HG02970 (cell line): ENCODE measurements around the gene NEURL2.
A peak's percentile ranks its signal among the peaks of the same experiment; 100 is the strongest.

Source experiments
- ATAC-seq: cut with Tn5 transposase; IDR thresholded peaks from one replicate; pipeline ENCODE4 v1.9.1; 2021; ENCODE audit warnings: mild to moderate bottlenecking, moderate library complexity, moderate number of reproducible peaks; ENCODE audit not compliant: unreplicated experiment, low FRiP score

Gene NEURL2

DNA sequence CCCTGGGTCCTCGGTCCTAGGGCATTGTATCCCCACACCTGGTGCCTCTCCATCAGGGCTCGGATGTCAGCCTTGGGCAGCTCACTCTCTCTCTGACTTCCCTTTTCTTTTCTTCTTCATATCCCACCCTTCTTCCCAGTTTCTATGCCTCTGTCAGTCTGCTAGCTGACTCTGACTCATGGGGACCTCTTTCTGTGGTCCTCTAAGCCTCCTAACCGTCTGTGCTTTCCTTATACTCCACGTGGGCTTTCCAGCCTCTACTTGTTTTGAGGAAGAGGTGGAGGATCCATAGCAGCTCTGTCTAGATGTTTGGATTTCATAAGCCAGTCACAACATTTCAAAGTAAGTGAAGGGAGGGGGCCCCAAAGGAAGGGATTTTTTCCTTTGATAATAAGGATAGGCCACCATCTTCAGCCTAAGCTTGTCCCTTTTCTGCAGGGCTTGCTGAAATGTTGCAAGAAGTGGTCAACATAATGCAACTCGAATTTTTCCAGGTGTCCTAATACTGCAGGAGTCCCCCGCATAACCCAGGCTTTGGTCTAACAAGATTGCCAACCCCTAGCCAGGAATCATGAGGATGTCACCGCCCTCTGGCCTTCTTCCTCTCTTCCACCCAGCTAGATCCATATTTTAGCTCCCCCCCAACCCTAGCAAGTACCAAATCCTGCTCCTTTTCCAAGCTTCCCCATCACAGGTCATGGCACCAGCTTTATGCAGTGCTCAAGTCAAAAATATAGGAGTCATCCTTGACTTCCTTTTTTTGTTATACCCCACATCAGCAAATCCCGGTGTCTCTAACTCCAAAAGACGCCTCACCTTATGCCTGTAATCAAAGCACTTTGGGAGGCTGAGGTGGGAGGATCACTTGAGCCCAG is 29.7 kb upstream of the NEURL2 start:
- ATAC-seq: no peak

DNA sequence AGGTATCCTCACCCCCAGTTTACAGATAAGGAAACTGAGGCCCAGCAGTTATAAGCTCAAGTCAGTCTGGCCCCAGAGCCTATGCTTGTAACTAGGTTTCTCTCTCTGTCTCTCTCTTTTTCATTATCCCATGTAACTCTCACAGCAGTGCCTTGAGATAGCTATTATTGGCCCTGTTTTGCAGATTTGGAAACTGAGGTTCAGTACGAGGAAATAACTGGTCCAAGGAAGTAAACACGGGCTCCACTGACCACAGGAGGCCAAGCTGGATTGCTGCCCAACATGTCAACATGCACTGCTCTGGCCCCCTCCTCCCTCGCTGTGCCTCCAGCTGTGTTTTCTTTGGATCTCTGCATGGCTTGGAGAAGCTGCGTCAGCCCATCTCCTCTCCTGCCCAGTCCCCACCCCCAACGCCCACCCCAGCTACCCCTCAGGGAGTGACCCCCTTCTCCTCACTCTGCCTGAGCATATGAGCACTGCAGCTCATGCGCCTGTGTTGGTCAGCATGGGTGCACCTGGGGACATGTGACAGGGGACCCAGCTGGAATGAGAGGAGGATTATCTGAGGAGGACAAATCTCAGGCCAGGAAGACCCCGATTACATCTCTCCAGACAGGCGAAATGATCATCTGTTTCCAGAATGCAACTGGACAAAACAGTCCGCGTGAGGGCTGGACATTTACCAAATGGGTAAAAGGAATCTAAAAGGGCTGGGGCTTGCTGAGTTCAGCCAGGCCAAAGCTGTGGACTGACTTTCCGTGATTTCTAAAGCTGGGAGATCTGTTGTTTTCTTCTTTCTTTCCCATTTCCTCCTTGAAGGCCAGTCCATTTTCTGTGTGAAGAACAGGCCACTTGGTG is 28.8 kb upstream of the NEURL2 start:
- ATAC-seq: no peak

DNA sequence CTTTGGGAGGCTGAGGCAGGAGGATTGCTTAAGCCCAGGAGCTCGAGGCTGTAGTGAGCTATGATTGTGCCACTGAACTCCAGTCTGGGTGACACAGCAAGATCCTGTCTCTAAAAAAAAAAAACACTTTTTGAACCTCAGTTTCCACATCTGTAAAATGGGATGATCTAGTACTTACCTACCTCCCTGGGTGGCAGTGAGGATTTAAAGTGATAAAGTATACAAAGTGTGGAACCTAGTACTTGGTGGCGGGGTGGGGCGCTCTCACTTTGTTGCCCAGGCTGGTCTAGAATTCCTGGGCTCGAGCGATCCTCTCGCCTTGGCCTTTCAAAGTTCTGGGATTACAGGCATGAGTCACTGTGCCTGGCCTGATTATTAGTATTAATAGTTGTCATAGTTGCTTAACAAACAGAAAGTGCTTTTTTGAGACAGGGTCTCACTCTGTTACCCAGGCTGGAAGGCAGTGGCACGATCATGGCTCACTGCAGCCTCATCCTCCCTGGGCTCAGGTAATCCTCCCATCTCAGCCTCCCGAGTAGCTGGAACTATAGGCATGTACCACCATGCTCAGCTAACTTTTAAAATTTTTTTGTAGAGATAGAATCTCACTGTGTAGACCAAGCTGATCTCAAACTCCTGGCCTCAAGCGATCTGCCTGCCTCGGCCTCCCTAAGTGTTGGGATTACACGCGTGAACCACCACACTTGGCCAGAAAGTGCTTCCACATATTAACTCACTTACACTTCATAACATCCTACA is 27.9 kb upstream of the NEURL2 start:
- ATAC-seq: no peak

DNA sequence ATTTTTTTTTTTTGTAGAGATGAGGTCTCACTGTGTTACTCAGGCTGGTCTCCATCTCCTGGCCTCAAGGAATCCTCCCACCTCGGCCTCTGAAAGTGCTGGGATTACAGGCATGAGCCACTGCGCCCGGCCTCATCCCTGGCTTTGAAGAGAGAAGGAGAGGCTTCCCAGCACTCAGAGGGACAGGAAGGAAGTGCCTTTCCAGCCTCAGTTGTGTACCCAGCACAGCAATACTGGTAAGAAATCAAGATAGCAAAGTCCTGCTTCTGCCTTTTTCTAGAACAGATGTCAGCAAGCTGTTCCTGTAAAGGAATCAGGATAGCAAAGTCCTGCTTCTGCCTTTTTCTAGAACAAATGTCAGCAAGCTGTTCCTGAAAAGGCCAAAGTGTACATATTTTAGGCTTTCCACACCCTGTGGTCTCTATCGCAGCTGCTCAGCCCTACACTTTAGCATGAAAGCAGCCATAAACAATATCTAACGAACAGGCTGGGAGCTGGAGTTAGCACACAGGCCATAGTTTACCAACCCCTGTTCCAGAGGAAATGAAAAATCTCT is 27.3 kb upstream of the NEURL2 start:
- no peak for ATAC-seq

DNA sequence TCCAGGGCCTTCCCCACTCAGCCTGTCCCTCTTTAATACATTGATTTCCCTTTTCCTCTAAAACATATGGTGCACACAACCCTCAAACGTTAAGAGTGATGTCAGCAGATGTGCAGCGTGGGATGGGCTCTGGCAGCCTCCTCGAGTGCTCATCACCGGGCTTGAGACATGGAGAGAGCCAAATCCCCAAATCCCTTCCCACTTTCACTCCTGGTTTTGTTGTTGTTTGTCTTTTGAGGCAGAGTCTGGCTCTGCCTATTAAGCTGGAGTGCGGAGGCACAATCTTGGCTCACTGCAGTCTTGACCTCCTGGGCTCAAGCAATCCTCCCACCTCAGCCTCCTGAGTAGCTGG is 26.8 kb upstream of the NEURL2 start:
- no peak for ATAC-seq

DNA sequence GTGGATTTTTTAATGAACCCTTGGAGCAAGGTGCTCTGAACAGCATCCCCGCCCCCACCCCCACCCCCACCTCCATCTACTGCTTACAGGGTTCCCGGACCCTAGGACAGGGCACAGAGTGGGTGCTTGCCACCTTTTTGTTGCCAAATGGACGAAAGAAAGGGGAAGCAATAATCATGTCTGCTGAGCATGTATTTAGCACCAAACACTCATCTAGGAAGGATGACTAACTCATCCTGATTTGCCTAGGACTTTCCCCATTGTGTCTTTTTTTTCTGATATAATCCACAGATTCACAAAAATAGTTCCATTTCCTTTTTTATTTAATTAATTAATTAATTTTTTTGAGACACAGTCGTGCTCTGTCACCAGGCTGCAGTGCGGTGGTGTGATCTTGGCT is 22.1 kb upstream of the NEURL2 start:
- ATAC-seq: no peak

DNA sequence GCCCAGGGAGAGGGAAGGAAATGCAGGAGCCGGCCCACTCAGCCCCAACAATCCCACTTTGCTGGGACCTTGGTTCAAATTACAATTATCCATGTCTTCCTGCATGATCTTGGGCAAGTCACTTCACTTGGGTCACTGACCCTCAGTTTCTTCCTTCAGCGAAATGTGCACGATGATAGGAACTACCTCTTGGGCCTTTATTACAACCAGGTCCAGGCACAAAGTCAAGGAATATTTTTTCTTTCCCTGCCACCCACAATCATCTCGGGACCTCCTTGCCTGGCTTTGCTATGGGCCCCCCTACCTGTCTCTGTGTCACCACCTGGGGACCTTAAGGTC is 21.3 kb upstream of the NEURL2 start:
- ATAC-seq: no peak

DNA sequence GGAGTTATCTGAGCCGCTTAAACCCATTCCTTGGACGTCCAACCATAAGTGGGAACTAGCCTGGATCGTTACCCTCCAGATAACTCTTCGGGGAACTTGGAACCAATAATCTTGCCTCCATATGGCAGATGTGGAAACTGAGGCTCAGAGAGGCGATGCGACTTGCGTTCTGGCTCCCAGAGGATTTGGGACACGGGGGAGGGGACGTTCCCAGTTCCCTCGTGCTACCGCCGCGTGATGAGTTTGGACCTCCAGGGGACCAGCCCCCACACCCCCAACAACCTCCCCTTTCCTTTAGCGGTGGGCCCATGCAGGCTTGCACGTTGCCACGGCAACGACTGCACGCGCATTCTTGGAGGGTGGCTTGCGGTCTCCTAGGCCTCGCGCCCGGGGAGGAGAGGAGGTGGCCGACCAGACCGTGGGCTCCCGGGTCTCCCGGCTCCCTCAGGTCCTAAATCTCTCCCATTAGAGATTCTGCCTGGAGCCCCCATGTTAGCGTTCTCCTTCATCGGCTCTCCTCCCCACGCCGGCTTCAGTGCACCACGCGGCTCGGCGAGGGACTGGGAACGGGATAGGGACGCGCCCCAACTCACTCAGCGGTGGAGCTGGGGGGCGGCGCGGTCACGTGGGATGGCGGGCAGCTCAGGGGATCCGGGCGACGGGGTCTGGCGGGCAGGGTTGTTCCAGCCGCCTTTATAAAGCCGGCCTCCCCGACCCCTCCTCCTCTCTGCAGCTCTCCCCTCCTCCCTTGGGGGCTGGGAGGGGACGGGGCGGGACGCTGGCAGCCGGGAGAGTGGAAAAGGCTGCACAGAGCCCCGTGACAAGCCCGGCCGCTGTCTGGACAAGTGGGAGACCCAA is 20.7 kb upstream of the NEURL2 start, which contains the start of gene PLTP:
Gene PLTP (minus strand): TSS at position 670 of the 858 bp plus-strand sequence. CDS start 703 bp downstream, outside the sequence.
- no peak for ATAC-seq

DNA sequence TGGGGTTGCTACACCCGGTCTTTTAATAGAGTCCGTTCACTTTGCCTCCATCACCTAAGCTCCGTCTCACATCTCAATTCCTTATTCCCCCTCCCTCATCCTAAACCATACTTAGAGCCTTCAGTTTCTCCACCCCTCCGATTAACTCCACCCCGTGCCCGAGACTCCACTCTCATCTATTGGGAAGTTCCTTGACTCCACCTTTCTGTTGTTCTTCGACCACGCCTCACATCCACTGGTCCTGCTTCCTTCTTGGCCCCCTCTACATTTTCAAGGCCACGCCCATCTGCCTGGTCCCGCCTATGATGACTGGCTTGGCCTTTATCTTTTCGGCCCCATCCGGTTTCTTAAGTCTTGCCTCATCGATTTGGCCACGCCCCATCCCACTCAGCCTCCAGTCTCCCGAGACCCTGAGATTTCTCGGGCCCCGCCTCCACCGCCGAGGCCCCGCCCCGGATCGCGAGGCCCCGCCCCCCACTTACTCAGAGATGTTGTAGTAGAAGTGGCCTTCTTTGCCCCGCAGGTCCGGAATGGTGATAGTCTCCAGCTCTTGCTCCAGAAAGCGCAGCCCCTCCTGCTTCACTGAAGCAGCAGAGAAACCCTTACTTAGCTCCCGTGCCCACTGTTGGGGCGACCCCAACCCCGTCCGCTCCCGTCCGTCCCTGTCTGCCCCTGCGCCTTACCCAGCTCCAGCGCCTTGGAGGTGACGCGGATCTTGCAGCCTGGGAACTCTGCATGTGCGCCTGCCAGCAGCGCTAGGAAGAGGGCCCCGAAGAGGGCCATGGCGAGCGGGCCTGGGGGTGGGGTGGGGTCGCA is 19.9 kb upstream of the NEURL2 start:
- peak; percentile 91 for ATAC-seq

DNA sequence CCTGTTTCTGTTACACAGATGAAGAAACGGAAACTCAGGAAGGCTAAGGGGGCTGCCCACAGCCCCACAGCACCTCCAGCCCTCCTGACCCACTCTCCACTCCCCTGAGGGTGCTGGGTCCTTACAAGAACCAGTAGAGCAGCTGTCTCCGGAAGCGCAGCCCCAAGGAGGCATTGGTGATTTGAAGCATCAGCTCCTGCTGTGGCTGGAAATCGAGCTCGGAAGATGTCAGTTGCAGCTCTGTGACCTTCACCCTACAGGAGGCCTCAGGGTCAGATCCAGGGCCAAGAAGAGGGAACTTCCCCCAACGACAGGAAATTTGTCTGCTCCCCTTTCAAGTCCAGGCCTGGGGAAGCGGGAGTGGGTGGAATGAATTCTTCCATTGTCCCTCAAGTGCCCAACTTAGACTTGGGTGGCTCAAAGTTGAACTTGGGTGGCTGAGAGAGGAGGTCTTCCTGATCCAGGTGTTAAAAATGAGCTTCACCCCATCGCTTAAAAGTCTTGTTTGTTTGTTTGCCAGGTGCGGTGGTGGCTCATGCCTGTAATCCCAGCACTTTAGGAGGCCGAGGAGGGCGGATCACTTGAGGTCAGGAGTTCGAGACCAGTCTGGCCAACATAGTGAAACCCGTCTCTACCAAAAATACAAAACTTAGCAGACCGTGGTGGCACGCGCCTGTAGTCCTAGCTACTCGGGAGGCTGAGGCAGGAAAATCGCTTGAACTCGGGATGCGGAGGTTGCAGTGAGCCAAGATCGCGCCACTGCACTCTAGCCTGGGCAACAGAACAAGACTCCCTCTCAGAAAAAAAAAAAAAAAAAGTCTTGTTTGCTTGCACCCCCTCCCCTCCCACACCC is 19.0 kb upstream of the NEURL2 start:
- ATAC-seq: no peak

DNA sequence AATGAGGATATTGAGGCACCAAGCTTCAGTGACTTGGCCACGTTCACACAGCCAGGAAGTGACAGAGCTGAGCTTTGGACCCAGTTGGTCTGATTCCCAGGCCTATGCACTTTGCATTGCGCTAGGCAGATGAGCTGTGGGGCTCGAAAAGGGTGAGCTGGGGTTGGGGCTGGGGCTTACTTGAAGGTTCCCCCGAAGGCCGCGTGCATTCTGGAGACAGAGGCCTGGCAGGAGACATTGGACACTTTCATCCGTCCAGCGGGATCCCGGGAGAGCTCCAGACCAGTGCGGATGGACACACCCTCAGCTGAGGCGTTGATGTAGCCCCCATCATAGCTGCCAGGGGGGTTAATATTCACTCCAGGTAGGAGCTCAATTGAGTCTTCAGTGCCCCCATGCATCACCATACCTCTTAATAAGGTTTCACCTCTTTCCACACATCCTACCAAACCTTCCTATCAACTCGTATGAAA is 18.4 kb upstream of the NEURL2 start:
- no peak for ATAC-seq

DNA sequence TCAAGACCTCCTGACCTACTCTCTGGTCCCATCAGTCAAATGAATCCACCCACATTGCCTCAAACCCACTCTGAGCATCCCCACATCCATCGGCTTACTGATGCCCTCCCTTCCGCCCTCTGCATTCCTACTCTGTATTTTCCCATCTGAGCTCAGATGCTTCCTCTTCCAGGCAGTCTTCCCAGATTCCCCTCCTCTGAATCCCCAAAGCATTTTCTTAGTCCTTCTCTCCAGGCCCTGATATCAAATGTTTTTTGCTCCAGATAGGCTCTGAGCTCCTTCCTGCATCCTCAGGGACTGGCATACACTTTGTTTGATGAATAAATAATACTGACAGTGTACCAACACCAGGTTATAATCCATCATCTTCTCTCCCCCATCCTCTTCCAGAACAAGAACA is 17.1 kb upstream of the NEURL2 start:
- no peak for ATAC-seq

DNA sequence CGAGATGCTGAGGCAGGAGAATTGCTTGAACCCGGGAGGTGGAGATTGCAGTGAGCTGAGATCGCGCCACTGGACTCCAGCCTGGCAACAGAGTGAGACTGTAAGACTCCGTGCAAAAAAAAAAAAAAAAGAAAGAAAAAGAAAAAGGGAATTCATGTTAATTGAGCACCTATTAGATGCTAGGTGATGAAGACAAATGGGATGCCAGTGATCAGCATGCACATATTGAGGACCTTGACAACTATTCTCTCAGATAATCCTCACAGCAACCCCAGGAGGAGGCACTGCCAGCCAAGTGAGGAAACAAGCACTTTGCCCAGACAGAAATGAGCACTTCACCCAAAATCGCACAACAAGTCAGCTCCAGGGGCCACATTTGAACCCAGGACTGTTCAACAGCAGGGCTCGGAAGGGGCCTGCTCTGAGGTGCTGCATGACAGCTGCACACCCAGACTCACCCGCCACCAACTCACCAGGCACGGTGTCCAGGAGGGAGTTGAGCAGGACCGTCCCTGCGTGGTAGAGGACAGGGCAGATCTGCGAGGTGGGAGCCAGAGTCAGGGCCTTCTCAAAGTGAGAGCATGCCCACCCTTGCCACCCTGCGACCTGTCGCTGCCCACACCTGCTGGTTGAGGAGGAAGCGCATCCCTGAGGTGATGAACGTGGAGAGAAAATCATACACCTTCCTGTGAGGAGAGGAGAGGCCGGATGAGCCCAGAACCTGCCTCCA is 16.4 kb upstream of the NEURL2 start:
- ATAC-seq: no peak

DNA sequence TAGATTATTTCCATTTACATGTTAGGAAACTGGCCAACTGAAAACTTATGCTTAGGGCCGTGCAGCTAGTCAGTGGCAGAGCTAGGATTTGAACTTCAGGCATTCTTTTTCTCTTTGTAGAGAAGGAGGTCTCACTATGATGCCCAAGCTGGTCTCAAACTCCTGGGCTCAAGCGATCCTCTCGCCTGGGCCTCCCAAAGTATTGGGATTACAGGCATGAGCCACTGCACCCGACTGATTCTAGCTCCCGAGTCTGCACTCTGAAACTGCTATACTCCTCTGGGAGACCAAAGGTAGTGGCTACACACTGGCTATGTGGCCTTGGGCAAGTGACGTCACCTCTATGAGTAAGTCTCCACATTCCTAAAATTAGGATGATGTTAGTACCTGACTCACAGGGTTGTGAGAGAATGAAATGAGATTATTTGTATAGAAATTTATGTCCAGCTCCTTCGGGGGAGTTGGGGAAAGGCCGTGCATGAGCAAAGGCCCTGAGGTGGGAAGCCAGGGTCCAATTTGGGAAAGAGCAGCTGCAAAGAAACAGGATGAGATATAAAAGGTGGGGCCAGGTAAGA is 14.6 kb upstream of the NEURL2 start:
- no peak for ATAC-seq

DNA sequence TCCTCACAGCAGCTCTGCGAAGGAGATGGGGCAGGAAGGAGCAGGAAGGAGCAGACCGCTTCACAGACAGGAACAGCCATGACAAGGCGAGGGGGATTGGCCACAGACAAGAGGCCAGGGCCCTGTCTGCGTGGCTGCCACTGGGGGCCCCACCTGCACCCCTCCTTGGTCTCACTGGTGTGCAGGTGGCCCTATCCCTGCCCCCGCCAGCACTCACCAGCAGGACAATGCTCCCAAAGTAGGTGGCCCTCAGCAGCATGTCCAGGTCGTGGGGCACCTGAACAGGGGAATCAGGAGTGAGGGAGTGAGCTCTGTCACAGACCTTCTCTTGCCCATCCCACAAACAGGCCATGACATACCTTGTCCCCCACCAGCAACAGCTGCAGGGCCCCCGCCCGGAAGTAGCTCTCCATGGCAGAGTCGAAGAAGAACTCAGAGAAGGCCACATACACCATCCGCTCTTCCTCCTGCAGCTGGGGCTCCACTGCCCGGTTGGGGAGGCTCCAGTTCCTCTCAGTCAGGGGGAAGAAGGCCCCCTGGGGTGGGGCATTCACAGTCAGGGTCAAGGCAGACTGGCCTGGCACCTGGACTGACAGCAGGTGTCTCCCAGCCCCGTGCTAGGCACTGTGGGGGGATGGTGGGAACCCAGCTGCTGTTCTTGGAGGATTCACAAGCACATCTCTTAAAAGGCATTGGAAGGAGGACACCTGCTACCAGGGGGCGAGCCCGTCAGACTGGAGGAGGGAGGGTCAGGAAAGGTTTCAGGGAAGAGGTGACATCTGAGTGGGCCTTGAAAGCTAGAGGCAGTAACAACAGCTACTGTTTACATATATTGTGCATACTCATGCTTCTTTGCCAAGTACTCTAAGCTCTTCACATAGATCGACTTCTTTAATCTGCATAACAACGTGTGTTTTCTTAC is 13.8 kb upstream of the NEURL2 start:
- no peak for ATAC-seq

DNA sequence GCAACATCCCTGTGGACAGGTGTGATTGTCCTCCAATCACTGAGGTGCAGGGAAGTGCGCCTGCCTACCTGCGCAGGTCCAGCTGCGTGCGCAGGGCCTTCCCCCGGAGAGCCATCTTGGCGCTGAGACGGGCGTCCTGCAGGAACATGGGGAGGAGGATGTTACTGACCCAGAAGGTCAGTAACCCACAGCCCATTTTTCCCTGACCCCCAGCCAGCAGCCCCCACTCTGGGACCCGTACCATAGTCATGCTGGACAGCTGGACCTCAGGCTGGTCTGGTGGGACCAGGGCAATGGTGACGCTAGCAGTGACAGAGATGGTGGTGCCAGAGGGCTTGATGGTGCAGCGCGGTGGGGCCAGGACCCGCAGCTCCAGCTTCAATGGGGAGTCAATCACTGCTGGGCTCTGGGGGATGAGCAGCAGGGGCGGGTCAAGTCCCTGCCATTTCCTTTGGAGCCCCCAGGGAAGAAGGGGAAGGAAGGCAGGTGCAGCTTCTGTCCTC is 11.2 kb upstream of the NEURL2 start:
- ATAC-seq: no peak
